ENCODE data around the gene DLG1.

- TF ChIP-seq EZH2 (IDR thresholded peaks at IDR 0.05; ENCODE audit: low read length, missing control alignments) (no peak), CTCF (conservative IDR thresholded peaks at IDR 0.05 in 1 of 2, IDR thresholded peaks at IDR 0.05 in 1 of 2; ENCODE audit: low read depth in 1 of 2, low read length in 2 of 2) (no peak)
These were observed 255.9 kb downstream of the DLG1 start for GRCh38 chr3:197042539-197042938.

Data from fibroblast of lung (primary cell).